ENCODE data around the gene BLM. TPM values are rescaled to one million over a fixed set of nuclear protein-coding genes. Genes with fewer than 3 reads are reported as not detected.

BLM gene
- total RNA-seq, 1 experiment from 2014 or later, result 24.6 TPM

DNA sequence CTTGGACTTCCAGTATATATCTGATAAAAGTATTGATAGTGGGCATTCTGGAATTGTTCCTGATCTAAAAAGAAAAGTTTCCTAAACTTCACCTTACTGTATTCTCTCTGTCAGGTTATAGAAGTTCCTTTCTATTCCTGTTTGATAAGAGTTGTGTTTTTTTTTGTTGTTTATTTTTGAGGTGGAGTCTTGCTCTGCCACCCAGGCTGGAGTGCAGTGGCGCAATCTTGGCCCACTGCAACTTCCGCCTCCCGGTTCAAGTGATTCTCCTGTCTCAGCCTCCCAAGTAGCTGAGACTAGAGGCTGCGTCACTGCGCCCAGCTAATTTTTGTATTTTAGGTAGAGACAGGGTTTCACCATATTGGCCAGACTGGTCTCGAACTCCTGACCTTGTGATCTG, 13.1 kb downstream of the BLM start:
- H3K9me2 ChIP-seq (ENCODE audit: insufficient read depth), result no peaks in the 10 kb centered on the region
- no peaks in the 10 kb centered on the region for H3K27me3 ChIP-seq (ENCODE audit: insufficient read depth, low read length)
- H3K36me3 ChIP-seq (ENCODE audit: control insufficient read depth in 1 of 2, insufficient read depth in 2 of 2, low read length in 2 of 2), result no peaks in the 10 kb centered on the region
- no peak overlapping the region for H3K9ac ChIP-seq (ENCODE audit: low read length)
- DNase-seq (ENCODE audit: low read depth, low spot score) (no peak), ATAC-seq (no peak)
- H3K4me3 ChIP-seq (replicated peaks in 1 of 2; ENCODE audit: low read depth in 1 of 2, low read length in 2 of 2), result no peak overlapping the region
- intact Hi-C loops (cut with micrococcal nuclease), result no loop called here
- H3K79me2 ChIP-seq (ENCODE audit: insufficient read depth, low read length), result peaks cover 86% of the 10 kb centered on the region
- no peak overlapping the region for H3K27ac ChIP-seq (ENCODE audit: low read depth, low read length)
- TF ChIP-seq ATF3 (IDR thresholded peaks at IDR 0.05) (no peak), ELF1 (IDR thresholded peaks at IDR 0.05; ENCODE audit: borderline replicate concordance, low read depth) (no peak), CTCF (IDR thresholded peaks at IDR 0.05 in 2 of 3, conservative IDR thresholded peaks at IDR 0.05 in 1 of 3; ENCODE audit: borderline replicate concordance in 1 of 3, insufficient read depth in 1 of 3, low read depth in 2 of 3, low read length in 2 of 3) (no peak), SRF (IDR thresholded peaks at IDR 0.05; ENCODE audit: low read depth) (no peak), ZFX (IDR thresholded peaks at IDR 0.05) (no peak), EZH2phosphoT487 (IDR thresholded peaks at IDR 0.05; ENCODE audit: borderline replicate concordance) (no peak), TCF7L2 (IDR thresholded peaks at IDR 0.05; ENCODE audit: borderline replicate concordance, extremely low read depth, insufficient read depth, insufficient read length) (no peak), FOSL1 (IDR thresholded peaks at IDR 0.05; ENCODE audit: low read depth) (no peak)
- TF ChIP-seq, protein P1, sequence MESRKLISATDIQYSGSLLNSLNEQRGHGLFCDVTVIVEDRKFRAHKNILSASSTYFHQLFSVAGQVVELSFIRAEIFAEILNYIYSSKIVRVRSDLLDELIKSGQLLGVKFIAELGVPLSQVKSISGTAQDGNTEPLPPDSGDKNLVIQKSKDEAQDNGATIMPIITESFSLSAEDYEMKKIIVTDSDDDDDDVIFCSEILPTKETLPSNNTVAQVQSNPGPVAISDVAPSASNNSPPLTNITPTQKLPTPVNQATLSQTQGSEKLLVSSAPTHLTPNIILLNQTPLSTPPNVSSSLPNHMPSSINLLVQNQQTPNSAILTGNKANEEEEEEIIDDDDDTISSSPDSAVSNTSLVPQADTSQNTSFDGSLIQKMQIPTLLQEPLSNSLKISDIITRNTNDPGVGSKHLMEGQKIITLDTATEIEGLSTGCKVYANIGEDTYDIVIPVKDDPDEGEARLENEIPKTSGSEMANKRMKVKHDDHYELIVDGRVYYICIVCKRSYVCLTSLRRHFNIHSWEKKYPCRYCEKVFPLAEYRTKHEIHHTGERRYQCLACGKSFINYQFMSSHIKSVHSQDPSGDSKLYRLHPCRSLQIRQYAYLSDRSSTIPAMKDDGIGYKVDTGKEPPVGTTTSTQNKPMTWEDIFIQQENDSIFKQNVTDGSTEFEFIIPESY (IDR thresholded peaks at IDR 0.05; ENCODE audit: extremely low read depth, insufficient replicate concordance, low read length), result no peak
- POLR2A ChIA-PET, result no interaction called here
- CTCF ChIA-PET, result no interaction called here
- H3K9me3 ChIP-seq (ENCODE audit: control insufficient read depth in 1 of 2, insufficient read depth in 1 of 2, low read depth in 1 of 2, low read length in 2 of 2), result no peaks in the 10 kb centered on the region
- BruUV-seq (replicated peaks), result no TSS peak
- no peaks in the 10 kb centered on the region for H3K4me1 ChIP-seq (ENCODE audit: control insufficient read depth in 1 of 2, insufficient read depth in 2 of 2, low read length in 2 of 2)
- no peak overlapping the region for H3K4me2 ChIP-seq (ENCODE audit: low read length)
- RAD21 ChIA-PET (ENCODE audit: low non-redundant PET in 1 of 2, low total read pairs in 2 of 2, uncharacterized antibody in 2 of 2, unreplicated experiment in 2 of 2), result no interaction called here
- H4K20me1 ChIP-seq (ENCODE audit: insufficient read depth), result no peaks in the 10 kb centered on the region
- H2AFZ ChIP-seq (ENCODE audit: low read depth, low read length, poor library complexity, severe bottlenecking), result no peak overlapping the region

Data from HCT116 (cell line).